ENCODE data around the gene NFKBIA.

Gene NFKBIA

DNA sequence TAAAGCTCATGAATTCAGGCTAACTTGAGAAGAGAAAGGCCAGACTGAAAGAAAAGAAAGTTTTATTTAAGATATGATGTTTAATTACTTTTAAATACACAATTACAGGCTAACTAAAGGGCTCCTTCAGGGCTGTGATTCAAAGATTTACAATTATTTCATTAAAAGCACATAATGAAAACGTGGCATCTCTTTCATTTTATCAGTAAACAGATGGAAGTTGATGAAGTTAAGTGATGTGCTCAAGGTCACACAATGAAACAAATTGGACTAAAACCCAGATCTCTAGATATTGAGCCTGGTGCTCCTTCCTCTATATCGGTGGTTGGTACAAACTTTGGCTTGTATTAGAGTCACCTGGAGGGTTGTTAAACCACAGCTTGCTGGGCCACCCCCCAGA is 13.5 kb upstream of the NFKBIA start:
- TF ChIP-seq CTCF (IDR thresholded peaks at IDR 0.05; ENCODE audit: extremely low read depth, missing control alignments), result no peak
- DNase-seq (ENCODE audit: low spot score), result no peak

- TF ChIP-seq CTCF (IDR thresholded peaks at IDR 0.05; ENCODE audit: extremely low read depth, missing control alignments), result no peak
- DNase-seq (ENCODE audit: low spot score), result peak; percentile 45
Measured at GRCh38 chr14:35416108-35416750, 11.7 kb upstream of the NFKBIA start.

DNA sequence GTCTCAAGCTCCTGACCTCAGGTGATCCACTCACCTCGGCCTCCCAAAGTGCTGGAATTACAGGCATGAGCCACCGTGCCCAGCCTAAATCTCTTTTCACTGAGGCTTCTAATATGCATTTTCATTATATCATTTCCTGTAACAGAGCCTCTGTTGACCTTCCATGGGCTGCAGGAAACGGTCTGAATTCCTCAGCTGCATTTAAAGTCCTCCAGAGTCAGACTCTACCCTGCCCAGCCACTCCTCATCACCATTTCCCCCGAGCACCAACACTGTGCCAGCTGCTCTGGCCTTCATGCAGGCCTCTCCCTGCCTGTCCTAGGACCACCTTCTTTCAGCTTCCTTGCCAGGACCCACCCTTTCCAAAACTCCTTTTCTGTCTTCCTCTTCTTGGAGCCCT is 9.8 kb upstream of the NFKBIA start:
- no peak for TF ChIP-seq CTCF (IDR thresholded peaks at IDR 0.05; ENCODE audit: extremely low read depth, missing control alignments)
- DNase-seq (ENCODE audit: low spot score), result no peak

DNA sequence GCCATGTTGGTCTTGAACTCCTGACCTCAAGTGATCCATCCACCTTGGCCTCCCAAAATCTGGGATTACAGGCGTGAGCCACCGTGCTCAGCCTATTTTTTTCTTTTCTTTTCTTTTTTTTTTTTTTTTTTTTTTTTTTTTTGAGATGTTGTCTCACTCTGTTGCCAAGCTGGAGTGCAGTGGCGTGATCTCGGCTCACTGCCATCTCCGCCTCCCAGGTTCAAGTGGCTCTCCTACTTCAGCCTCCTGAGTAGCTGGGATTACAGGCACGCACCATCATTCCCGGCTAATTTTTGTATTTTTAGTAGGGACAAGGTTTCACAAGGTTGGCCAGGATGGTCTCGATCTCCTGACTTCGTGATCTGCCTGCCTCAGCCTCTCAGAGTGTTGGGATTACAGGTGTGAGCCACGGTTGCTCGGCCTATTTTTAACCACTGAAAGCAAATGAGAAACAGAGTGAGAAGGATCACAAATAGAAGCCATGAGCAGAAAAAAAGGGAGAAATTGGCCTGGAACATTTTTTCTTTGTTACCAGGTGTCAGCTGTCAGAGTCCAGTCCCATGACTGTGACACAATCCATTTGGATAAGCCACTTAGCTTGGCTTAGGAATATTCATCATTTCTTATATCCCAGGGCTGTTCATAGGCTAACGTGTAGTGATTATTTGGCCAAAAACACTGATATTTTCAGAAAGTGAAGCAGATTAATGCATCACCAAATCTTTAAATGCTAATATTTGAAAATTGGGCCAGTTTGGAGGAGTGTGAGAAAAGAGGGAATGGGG is 7.9 kb upstream of the NFKBIA start:
- DNase-seq (ENCODE audit: low spot score), result no peak
- TF ChIP-seq CTCF (IDR thresholded peaks at IDR 0.05; ENCODE audit: extremely low read depth, missing control alignments), result no peak

DNA sequence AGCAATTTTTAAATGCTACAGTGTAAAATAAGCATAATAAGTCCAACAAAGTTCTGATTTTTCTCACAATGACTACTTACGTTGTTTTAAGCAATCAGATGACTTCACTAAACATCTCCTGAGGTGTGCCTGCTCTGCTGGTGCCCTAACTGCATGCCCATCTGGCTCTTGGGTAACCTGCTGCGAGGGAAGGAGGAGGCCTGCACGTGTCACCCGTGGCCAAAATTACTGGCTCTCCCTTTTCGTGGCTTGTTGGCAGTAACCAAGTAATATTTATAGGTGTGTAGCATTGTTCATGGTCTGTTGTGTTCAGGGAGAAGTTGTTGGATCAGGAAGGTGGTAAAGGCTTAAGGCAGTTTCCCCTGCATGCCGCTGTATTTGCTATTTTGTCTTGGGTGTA is 6.3 kb upstream of the NFKBIA start:
- no peak for TF ChIP-seq CTCF (IDR thresholded peaks at IDR 0.05; ENCODE audit: extremely low read depth, missing control alignments)
- no peak for DNase-seq (ENCODE audit: low spot score)

DNA sequence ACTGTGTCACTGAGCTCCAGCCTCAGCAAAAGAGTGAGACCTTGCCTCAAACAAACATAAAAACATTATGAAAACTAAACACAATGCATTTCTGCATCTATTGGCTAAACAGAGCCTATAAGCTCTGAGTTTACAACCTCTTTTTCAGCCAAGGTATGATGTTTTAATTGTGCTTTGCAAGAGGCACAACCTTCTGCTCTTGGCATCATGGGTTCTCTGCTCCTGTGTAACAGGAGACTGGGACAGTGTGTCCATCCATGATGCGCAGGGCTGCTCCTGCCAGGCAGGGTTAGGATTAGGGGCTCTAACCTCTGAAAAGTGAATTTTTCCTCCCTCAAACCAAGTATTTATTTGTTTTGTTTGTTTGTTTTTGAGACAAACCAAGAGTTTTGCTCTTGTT is 5.0 kb upstream of the NFKBIA start:
- no peak for TF ChIP-seq CTCF (IDR thresholded peaks at IDR 0.05; ENCODE audit: extremely low read depth, missing control alignments)
- DNase-seq (ENCODE audit: low spot score), result no peak

GRCh38 chr14:35408026-35408425 is 3.5 kb upstream of the NFKBIA start:
- no peak for TF ChIP-seq CTCF (IDR thresholded peaks at IDR 0.05; ENCODE audit: extremely low read depth, missing control alignments)
- DNase-seq (ENCODE audit: low spot score), result no peak

Data from GM20000 (cell line).